Kidney (tissue), 14 donors: ENCODE data around the gene CACNG3. TPM values are rescaled to one million over a fixed set of nuclear protein-coding genes. Genes with fewer than 3 reads are reported as not detected.

Experiments used
- DNase-seq, 5 donors: peaks; one replicate each; pipeline ENCODE4 v3.0.0-alpha.2; 2013 to 2020
- FAIRE-seq: peaks from 2 replicates; lab custom pipeline; 2012; peaks lifted over from hg19 to GRCh38; lab: Jason Lieb, UNC
- H3K27ac ChIP-seq, 2 donors: one replicate each; pipeline ENCODE4 v1.7.0; 2013; ENCODE audit warnings: low read depth in 2 of 2, low read length in 2 of 2, inconsistent platforms in 1 of 2
- H3K27me3 ChIP-seq: one replicate; pipeline ENCODE4 v1.7.1; 2013; ENCODE audit warnings: low read length, inconsistent platforms; ENCODE audit not compliant: control insufficient read depth, insufficient read depth
- H3K36me3 ChIP-seq, 3 donors: one replicate each; pipeline versions ENCODE4 v1.7.0 to v1.7.1; 2013; ENCODE audit warnings: low read length in 3 of 3, control low read depth in 1 of 3, inconsistent platforms in 1 of 3; ENCODE audit not compliant: insufficient read depth in 3 of 3, control insufficient read depth in 2 of 3
- H3K4me1 ChIP-seq, 3 donors: one replicate each; pipeline versions ENCODE4 v1.7.0 to v1.7.1; 2013; ENCODE audit warnings: low read length in 3 of 3, inconsistent platforms in 1 of 3, low read depth in 1 of 3; ENCODE audit not compliant: control insufficient read depth in 2 of 3, insufficient read depth in 2 of 3
- H3K4me3 ChIP-seq, 3 donors: one replicate each; pipeline versions ENCODE4 v1.7.0 to v1.8.1; 2013; ENCODE audit warnings: low read length in 3 of 3, control low read depth in 1 of 3, inconsistent platforms in 1 of 3
- H3K9ac ChIP-seq, 3 donors: one replicate each; pipeline versions ENCODE4 v1.7.0 to v1.7.1; 2013; ENCODE audit warnings: low read length in 3 of 3, control low read depth in 1 of 3, inconsistent platforms in 1 of 3
- H3K9me3 ChIP-seq, 3 donors: one replicate each; pipeline versions ENCODE4 v1.7.0 to v1.7.1; 2013; ENCODE audit warnings: low read length in 3 of 3, control low read depth in 1 of 3, inconsistent platforms in 1 of 3; ENCODE audit not compliant: control insufficient read depth in 2 of 3, insufficient read depth in 1 of 3
- CTCF ChIP-seq: IDR thresholded peaks from 3 replicates; pipeline ENCODE4 v1.5.1; 2012; ENCODE audit warnings: mild to moderate bottlenecking, moderate library complexity, borderline replicate concordance; ENCODE audit not compliant: insufficient read depth; ENCODE audit errors: extremely low read depth
- intact Hi-C: fragments of 100-400 bp; cut with DNase I; formaldehyde crosslinking; loops from one replicate; pipeline ENCODE4 v1.11.1; 2022
- polyA plus RNA-seq: library from polyadenylated mRNA; stranded (reverse); fragments of 350-450 nt; fragmentation: Illumina TruSeq; extraction: RNeasy Lipid Tissue Mini Kit (QIAGEN cat#74804); gene quantifications from one replicate; pipeline ENCODE4 v1.2.3, GENCODE V29; 2014; ENCODE audit warnings: low read depth, low replicate concordance; ENCODE audit not compliant: insufficient read depth
- total RNA-seq: library from RNA; stranded (reverse); fragmentation: NEBNext Ultra II Directional; extraction: Animal tissue kit (Norgen Biotek cat#: 25700); gene quantifications from one replicate; pipeline ENCODE4 v1.2.1, GENCODE V29; 2021
- donor health status: control.
- donor health status: control.
- donor health status: control.
- donor health status: control.
- donor health status: control.
- donor health status: DM: yes; HTN: yes; CAD: no.
- donor health status: Normal renal cell carcinoma (clear cell type).

The CACNG3 gene
- total and polyA plus RNA-seq, 2 donors from 2014 or later, result not detected

- no peak overlapping the region for H3K4me3 ChIP-seq
- DNase-seq (no peak), FAIRE-seq (no peak)
- no peak for TF ChIP-seq CTCF
- H3K9me3 ChIP-seq, result no peaks in the 10 kb centered on the region
- no peaks in the 10 kb centered on the region for H3K4me1 ChIP-seq
- H3K27ac ChIP-seq, result no peak overlapping the region
- intact Hi-C loops, result no loop called here
- no peaks in the 10 kb centered on the region for H3K36me3 ChIP-seq
- H3K27me3 ChIP-seq, result peaks cover 2% of the 10 kb centered on the region
- no peak overlapping the region for H3K9ac ChIP-seq
These were observed 1.8 kb downstream of the CACNG3 start for GRCh38 chr16:24257958-24258357.

GRCh38 chr16:24258791-24259190, 2.7 kb downstream of the CACNG3 start:
- Histone ChIP-seq H3K9me3 (no peaks in the 10 kb centered on the region), H3K9ac (no peak overlapping the region), H3K4me3 (no peak overlapping the region), H3K27ac (no peak overlapping the region), H3K36me3 (no peaks in the 10 kb centered on the region), H3K4me1 (no peaks in the 10 kb centered on the region), H3K27me3 (peaks cover 2% of the 10 kb centered on the region)
- FAIRE-seq (no peak), DNase-seq (no peak)
- intact Hi-C loops, result no loop called here
- TF ChIP-seq CTCF, result no peak

GRCh38 chr16:24262816-24263215, 6.7 kb downstream of the CACNG3 start:
- H3K9me3 ChIP-seq, result no peaks in the 10 kb centered on the region
- no peak overlapping the region for H3K9ac ChIP-seq
- TF ChIP-seq CTCF, result no peak
- H3K36me3 ChIP-seq, result no peaks in the 10 kb centered on the region
- no peaks in the 10 kb centered on the region for H3K27me3 ChIP-seq
- no peak overlapping the region for H3K4me3 ChIP-seq
- no peak for DNase-seq
- H3K27ac ChIP-seq, result no peak overlapping the region
- no peaks in the 10 kb centered on the region for H3K4me1 ChIP-seq
- intact Hi-C loops, result no loop called here
- FAIRE-seq, result no peak
